GM12878 (cell line): Measurements from ENCODE around the gene ZCCHC17. TPM values are rescaled to one million over a fixed set of nuclear protein-coding genes. Genes with fewer than 3 reads are reported as not detected.

Source experiments
- ASH2L ChIP-seq: fragments of 300-600, 200-600 bp; sonication (generic); IDR thresholded peaks from 2 replicates; pipeline ENCODE4 v1.6.1; 2017; ENCODE audit warnings: low read depth, mild to moderate bottlenecking, borderline replicate concordance
- BHLHE40 ChIP-seq, 2 experiments: fragments of 450-650 bp in 1 of 2; IDR thresholded peaks; 2 replicates each; pipeline ENCODE4 v1.6.1; 2011 to 2017; ENCODE audit warnings: low read depth in 2 of 2, borderline replicate concordance in 1 of 2, improper control_type of control experiment in 1 of 2, low read length in 1 of 2, mild to moderate bottlenecking in 1 of 2
- EED ChIP-seq: sonication (generic); IDR thresholded peaks from 2 replicates; pipeline ENCODE4 v1.6.1; 2016; ENCODE audit warnings: antibody characterized with exemption, low read depth
- EP300 ChIP-seq, 2 experiments: fragments of 150-350 bp in 1 of 2; IDR thresholded peaks; 2 replicates each; pipeline ENCODE4 v1.6.1; 2011 to 2012; ENCODE audit warnings: low read depth in 2 of 2, low read length in 2 of 2, borderline replicate concordance in 1 of 2, improper control_type of control experiment in 1 of 2, inconsistent platforms in 1 of 2; ENCODE audit not compliant: control insufficient read depth in 1 of 2
- EZH2 ChIP-seq: IDR thresholded peaks from 2 replicates; pipeline ENCODE4 v1.6.1; 2012; ENCODE audit warnings: low read depth, mild to moderate bottlenecking, control low read depth, inconsistent platforms, low read length, borderline replicate concordance; ENCODE audit not compliant: control insufficient read depth
- FOS ChIP-seq: IDR thresholded peaks from 3 replicates; pipeline ENCODE4 v1.6.1; 2011; ENCODE audit warnings: borderline replicate concordance; ENCODE audit not compliant: insufficient read length; ENCODE audit errors: extremely low read depth
- FOXK2 ChIP-seq: fragments of 450-650 bp; IDR thresholded peaks from 2 replicates; pipeline ENCODE4 v1.6.1; 2017; ENCODE audit warnings: mild to moderate bottlenecking, moderate library complexity
- HCFC1 ChIP-seq: fragments of 150-350 bp; IDR thresholded peaks from 2 replicates; pipeline ENCODE4 v1.6.1; 2014; ENCODE audit warnings: low read length
- KDM1A ChIP-seq: fragments of 200-600 bp; sonication (generic); IDR thresholded peaks from 2 replicates; pipeline ENCODE4 v1.6.1; 2016; ENCODE audit warnings: borderline replicate concordance
- LARP7 ChIP-seq: fragments of 450-650 bp; IDR thresholded peaks from 2 replicates; pipeline ENCODE4 v1.6.1; 2017; ENCODE audit warnings: mild to moderate bottlenecking
- NFYA ChIP-seq: IDR thresholded peaks from 2 replicates; pipeline ENCODE4 v1.6.1; 2011; ENCODE audit warnings: low read depth, mild to moderate bottlenecking, low read length, improper control_type of control experiment, borderline replicate concordance
- NKRF ChIP-seq: fragments of 450-650 bp; conservative IDR thresholded peaks from 2 replicates; pipeline ENCODE4 v1.6.1; 2017; ENCODE audit warnings: mild to moderate bottlenecking, moderate library complexity
- NR2C1 ChIP-seq: fragments of 450-650 bp; IDR thresholded peaks from 2 replicates; pipeline ENCODE4 v1.6.1; 2017; ENCODE audit warnings: antibody characterized with exemption, mild to moderate bottlenecking, moderate library complexity
- POLR2AphosphoS2 ChIP-seq: IDR thresholded peaks from 2 replicates; pipeline ENCODE4 v1.6.1; 2011; ENCODE audit warnings: low read depth, mild to moderate bottlenecking, low read length, improper control_type of control experiment, moderate library complexity
- RELA ChIP-seq: fragments of 450-650 bp; IDR thresholded peaks from 2 replicates; pipeline ENCODE4 v1.8.0; 2014; ENCODE audit warnings: borderline replicate concordance; ENCODE audit not compliant: partially characterized antibody
- SMAD5 ChIP-seq: IDR thresholded peaks from 2 replicates; pipeline ENCODE4 v1.6.1; 2016; ENCODE audit warnings: antibody characterized with exemption, low read depth
- STAT3 ChIP-seq: IDR thresholded peaks from 2 replicates; pipeline ENCODE4 v1.6.1; 2011; ENCODE audit warnings: low read depth, low read length, improper control_type of control experiment
- TBL1XR1 ChIP-seq: IDR thresholded peaks from 2 replicates; pipeline ENCODE4 v1.6.1; 2012; ENCODE audit warnings: low read depth, low read length, improper control_type of control experiment
- USF1 ChIP-seq: IDR thresholded peaks from 2 replicates; pipeline ENCODE4 v1.6.1; 2011; ENCODE audit warnings: borderline replicate concordance, low read depth, mild to moderate bottlenecking, moderate library complexity, mixed read lengths, low read length; ENCODE audit not compliant: insufficient read depth; ENCODE audit errors: extremely low read length
- ZBTB40 ChIP-seq: fragments of 450-650 bp; IDR thresholded peaks from 2 replicates; pipeline ENCODE4 v1.6.1; 2016; ENCODE audit warnings: mild to moderate bottlenecking, moderate library complexity, borderline replicate concordance
- polyA plus RNA-seq, 11 experiments: library from polyadenylated mRNA; depleted of rRNA in 4 of 11; unstranded in 6 of 11; stranded (reverse) in 5 of 11; fragments of >200 nt; fragmentation: Nextera tagmentation in 4 of 11; fragmentation: Illumina TruSeq in 1 of 11; extraction: Ambion mirVana in 4 of 11; extraction: Trizol in 1 of 11; gene quantifications; 1 replicate in 1 of 11; 2 replicates in 10 of 11; pipeline versions ENCODE4 v1.2.1 to v1.2.3, GENCODE V29; 2011 to 2016; ENCODE audit warnings: inconsistent platforms in 2 of 11, missing spikeins in 2 of 11, low read depth in 1 of 11
- total RNA-seq, 4 experiments: library from RNA; depleted of rRNA in 3 of 4; stranded (reverse); fragments of >200 nt in 3 of 4; fragmentation: Illumina TruSeq in 1 of 4; extraction: Trizol in 1 of 4; gene quantifications; 2 replicates each; pipeline versions ENCODE4 v1.2.1 to v1.2.3, GENCODE V29; 2013 to 2021

The ZCCHC17 gene
- total and polyA plus RNA-seq, 10 of the 15 experiments (the other 5 are each of a cell fraction or from before 2014, with no cell fraction given): 22.3 to 86.3 (median 47.0) TPM

DNA sequence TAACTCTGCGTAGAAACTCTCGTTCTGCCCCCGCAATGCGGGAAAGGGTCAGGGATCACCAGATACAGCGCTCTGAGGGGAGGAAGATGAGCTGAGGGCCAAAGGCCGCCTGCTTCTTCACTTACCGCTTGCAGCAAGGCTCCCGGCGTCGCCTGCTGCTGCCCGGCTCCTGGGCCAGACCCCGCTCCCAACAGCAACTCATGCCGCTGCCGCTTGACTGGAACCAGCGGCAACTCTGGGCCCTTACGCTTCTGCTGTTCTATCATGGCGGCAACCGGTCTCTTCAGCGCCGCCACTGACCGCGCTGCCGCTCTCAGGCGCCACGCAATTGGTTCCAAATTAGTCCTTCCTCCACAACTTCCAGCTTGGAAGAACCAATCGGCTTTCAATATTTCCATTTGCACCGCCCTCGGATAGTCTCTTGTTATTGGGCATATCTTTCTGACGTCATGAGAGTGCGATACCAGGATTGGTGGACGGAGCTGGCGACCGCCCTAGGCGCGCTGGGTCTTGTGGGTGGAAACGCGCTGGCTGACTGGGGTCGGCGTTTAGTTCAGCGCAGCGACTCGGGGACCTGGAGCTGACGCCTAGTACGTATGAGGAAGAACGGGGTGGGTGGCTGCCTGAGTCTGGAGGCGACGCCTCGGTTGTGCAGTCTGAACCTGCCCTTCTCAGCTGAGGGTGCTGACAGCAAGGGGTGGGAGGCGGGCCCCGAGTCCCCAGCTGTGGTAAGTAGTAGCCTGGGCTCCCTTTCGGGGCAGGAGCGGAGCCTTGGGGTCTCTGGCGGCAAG is at the start of gene ZCCHC17, which contains the start of gene SNRNP40 (continued):
- TF ChIP-seq BHLHE40 (IDR thresholded peaks at IDR 0.05; ENCODE audit: borderline replicate concordance in 1 of 2, low read depth in 2 of 2, low read length in 1 of 2): 0 out of 4 replicates have a peak, but pooled peaks of 1 of the 2 experiments have one; percentile 7
- peak; percentile 78; the same call in 1 of the 2 replicates for TF ChIP-seq SMAD5
- TF ChIP-seq EED: peak; percentile 42; the same call in 1 of the 2 replicates
- no peak for TF ChIP-seq EZH2
- peak; percentile 60 for TF ChIP-seq RELA
- TF ChIP-seq ZBTB40: peak; percentile 76; the same call in 1 of the 2 replicates
- peak; percentile 58 for TF ChIP-seq FOS
- TF ChIP-seq FOXK2: no peak
- no peak; the same call in 1 of the 2 replicates for TF ChIP-seq NFYA
- peak; percentile 41; the same call in 1 of the 2 replicates for TF ChIP-seq HCFC1
- TF ChIP-seq EP300 (IDR thresholded peaks at IDR 0.05; ENCODE audit: borderline replicate concordance in 1 of 2, control insufficient read depth in 1 of 2, low read depth in 2 of 2, low read length in 2 of 2): peak in 1 of 2 experiments; percentile 28; a peak in 1 of 4 replicates
- peak; percentile 93 for TF ChIP-seq POLR2AphosphoS2
- no peak for TF ChIP-seq KDM1A
- TF ChIP-seq NKRF: peak; percentile 88
- TF ChIP-seq STAT3: no peak
- no peak for TF ChIP-seq USF1
- no peak for TF ChIP-seq TBL1XR1
- TF ChIP-seq LARP7: peak; percentile 50; the same call in 1 of the 2 replicates
- peak; percentile 48 for TF ChIP-seq NR2C1
- TF ChIP-seq ASH2L: no peak
